Loucy (cell line): ENCODE results near the gene PDGFRB.

Source experiments
- CTCF ChIP-seq: fragments of 200-600 bp; sonication (generic); conservative IDR thresholded peaks from 2 replicates; pipeline ENCODE4 v1.5.1; 2014; ENCODE audit warnings: mild to moderate bottlenecking, antibody characterized with exemption, low read length
- EZH2phosphoT487 ChIP-seq: fragments of 200-600 bp; IDR thresholded peaks from 2 replicates; pipeline ENCODE4 v1.6.1; 2018; ENCODE audit warnings: antibody characterized with exemption, mild to moderate bottlenecking, moderate library complexity, borderline replicate concordance

GRCh38 chr5:150140830-150141229, 14.8 kb downstream of the PDGFRB start:
- TF ChIP-seq CTCF: no peak
- TF ChIP-seq EZH2phosphoT487: no peak
